NCI-H748 treated with DMSO at 0.1 percent for 48 hours (cell line): Measurements from ENCODE around the gene UBAC2.
"Not testable (repeated sequence)": the region's sequence is repeated elsewhere in the genome, so short reads cannot be mapped to it uniquely, and the experiment has no call there.

Experiments
- DNase-seq: peaks from one replicate; lab custom pipeline; 2025; lab: John Stamatoyannopoulos, UW

The UBAC2 gene

DNA sequence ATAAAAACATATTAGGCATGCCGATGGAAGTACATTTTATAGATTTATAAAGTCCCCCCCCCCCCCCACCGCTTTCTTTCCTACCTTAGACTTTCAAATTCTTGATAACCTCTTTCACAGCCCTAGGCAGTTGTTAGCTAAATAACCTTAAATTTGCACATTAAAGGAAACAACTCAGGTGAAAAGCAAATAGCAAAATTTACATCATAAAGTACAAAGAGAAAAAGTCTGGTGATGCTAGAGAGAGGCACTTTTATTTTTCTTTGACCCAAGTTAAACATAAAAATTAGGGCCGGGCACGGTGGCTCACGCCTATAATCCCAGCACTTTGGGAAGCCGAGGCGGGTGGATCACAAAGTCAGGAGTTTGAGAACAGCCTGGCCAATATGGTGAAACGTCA, 15.0 kb upstream of the UBAC2 start:
- no peak for DNase-seq

DNA sequence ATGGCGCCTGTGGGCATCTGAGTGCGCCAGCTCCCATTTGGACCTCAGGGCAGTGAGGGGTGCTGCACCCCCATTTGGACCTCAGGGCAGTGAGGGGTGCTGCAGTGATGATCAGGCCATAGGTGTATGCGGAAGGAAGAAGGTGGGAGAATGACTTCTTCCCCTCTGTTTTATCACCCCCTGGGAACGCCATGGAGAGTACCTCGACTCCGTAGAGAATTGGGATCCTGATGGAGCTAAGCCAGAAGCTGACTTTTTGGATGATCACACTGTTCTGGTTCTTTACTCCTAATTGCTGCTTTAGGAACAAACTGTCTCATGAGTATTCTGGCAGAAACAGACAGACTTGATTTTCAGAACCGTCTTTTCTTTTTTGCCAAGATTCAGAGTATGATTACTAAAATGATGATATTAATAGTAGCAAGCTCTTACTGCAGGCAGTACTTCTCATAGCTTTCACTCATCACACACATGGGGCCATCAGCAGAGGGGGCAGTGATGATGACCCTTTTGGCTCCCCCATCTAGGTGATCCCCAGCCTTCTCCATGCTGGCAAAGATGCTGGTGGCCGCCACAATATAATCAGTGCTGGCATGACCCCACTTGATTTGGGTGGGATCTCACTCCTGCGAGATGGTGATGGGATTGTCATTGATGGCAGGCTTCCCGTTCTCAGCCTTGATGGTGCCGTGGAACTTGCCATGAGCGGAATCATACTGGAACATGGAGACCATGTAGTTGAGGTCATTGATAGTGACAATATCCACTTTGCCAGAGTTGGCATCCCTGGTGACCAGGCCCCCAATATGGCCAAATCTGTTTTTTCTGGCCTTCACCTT, 10.3 kb upstream of the UBAC2 start:
- no peak for DNase-seq

DNA sequence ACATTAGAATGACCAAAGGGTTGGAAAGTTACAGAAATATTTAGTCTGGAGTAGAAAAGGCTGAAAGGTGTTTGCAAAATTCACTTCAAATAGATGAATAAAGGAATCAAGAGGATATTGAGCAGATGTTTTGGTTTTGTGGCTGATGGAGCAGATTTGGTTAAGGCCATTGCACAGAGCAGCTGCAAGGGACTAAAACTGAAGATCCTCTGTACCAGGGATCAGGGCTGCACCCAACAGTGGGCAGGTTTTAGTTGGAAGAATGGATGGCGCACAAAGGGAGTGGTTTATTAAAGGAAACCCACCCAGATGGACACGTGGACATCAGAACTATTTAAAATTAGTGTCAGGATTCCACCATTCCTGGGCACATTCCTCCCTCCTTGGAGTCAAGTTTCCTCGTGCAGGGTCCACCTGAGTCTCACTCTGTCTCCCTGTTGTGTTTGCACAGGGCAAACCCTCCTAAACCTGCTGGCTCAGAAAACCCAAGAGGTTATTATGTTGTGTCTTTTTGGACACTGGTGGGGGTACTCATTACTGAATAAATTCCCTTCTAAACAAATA, 9.2 kb upstream of the UBAC2 start:
- no peak for DNase-seq

DNA sequence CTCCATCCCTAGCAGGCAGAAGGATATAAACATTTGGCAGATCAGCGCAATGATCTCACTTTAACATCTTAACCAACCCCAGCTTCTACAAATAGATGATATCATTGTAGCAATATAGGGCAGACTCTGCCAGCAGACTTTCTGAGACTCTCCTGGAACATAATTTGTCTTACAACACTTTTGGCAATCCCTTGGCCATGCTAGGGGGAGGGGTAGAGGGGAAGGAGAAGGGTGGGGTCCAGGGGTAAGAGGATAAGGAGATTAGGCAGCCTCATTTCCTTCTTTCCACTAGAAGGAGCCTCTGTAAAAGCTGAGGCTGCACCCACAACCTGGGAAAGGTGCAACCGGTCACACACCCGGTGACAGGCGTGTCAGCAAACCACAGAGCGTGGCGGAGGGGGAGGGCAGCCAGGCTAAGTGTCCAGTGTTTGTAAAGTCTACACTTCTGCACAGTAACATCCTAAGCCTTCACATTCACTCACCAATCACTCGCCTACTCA, 8.7 kb upstream of the UBAC2 start:
- no peak for DNase-seq

DNA sequence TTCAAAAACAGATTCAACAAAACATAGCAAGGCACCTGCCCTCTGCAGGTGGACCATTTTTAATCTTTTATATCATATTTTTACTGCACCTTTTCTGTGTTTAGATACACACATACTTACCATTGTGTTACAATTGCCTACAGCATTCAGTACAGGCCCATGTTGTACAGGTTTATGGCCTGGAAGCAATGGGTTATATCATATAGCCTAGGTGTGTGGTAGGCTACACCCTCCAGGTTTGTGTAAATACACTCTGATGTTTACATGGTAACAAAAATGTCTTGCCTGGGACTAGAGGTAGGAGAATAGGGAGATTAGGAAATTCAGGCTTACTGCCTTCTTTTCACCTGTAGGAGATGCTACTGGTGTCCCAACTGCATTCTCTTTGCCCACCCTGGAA, 8.2 kb upstream of the UBAC2 start:
- DNase-seq = no peak

DNA sequence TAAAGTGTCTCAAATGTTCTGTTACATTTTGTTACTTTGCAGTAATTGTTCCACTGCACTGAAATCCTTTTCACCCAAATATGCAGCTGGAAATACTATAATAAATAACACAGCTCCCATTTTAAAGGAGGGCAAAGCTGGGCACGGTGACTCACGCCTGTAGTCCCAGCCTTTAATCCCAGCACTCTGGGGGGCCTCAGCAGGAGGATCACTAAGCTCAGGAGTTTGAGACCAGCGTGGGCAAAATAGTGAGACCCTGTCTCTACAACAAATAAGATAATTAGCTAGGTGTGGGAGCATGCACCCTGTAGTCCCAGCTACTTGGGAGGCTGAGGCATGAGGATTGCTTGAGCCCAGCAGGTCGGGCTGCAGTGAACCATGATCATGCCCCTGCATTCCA, 7.5 kb upstream of the UBAC2 start:
- DNase-seq = no peak

DNA sequence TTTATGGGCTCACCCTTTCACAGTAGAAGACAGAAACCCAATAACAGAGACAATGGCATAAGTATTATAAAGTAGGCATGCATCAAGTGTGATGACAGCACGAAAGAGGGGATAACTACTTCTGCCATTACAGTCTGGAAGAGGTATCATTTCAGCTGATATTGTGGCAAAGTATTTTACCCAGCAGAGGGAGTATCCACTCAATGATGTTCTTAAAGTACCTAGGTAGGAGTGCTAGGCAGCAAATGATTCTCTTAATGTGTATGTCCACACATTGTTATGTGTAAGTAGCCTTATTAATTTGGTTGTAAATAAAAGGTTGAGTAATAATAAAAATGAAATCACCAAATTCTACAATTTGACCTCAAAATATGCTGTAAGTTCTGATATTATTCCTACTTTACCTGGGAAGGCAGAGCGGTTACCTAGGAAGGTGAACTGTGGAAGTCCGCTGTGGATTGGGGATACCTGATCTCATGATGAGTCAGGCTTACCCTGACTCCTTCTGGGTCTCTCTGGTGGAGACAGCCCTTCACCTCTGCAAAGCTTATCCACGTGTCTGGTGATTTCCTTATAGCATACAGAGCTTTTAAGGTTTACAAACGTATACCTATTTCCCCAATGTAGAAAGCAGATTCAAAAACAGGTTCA, 4.1 kb upstream of the UBAC2 start:
- no peak for DNase-seq

DNA sequence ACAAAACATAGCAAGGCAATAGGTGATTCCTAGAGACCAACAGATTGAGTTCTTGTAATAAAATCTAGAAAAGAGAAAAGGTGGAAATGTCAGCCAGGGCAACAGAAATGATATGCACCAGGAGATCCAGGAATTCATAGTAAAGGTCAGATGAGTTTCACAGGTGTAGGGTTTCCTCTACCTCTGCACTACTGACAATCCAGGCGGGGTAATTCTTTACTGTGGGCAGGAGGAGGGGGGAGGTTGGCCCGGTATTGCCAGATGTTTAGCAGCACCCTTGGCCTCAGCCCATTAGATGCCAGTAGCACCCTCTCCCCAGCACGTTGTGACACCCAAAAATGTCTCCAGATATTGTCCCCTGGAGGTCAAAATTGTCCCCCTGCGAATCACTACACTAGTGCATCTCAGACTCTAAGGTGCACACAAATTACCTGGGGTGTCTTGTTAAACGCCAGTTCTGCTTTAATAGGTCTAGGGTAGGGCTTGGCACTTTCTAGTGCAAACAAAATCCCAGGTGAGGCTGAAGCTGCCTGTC, 3.5 kb upstream of the UBAC2 start:
- DNase-seq = no peak

DNA sequence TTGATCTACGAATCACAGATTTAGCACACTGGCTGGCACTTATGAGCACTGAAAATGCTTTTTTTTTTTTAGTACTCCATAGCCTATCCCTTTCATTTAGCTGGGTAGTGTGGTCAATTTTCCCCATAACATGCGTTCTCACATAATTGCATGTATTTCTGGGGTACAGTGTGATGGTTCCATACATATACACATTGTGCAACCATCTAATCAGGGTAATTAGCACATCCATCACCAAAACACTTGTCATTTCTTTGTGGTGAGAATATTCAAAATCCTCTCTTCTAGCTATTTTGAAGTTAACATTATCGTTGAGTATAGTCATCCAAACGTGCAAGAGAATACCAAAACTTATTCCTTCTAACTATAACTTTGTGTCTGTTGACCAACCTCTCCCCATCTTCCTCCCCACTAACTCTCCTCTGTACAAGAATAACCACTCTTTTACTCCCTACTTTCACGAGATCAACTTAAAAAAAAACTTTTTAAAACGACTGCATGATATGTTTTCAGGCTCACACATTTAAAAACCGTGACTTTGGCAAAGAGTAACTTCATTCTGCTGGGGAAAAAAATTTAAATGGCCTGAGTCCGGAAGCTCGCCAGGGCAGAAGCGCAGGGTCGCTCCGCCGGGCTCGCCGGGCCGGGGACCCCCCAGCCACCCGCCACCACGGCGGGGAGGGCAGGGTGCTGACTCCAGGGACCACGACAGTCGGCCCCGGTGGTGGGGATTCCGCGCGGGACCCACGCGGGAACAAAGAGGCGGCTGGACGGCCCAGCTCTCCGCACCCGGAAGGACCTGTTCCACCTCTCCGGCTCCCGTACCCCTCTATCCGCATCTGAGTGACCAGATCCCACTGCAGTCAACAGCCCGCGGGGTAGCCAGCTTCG, 868 bp upstream of the UBAC2 start:
- DNase-seq = no peak

DNA sequence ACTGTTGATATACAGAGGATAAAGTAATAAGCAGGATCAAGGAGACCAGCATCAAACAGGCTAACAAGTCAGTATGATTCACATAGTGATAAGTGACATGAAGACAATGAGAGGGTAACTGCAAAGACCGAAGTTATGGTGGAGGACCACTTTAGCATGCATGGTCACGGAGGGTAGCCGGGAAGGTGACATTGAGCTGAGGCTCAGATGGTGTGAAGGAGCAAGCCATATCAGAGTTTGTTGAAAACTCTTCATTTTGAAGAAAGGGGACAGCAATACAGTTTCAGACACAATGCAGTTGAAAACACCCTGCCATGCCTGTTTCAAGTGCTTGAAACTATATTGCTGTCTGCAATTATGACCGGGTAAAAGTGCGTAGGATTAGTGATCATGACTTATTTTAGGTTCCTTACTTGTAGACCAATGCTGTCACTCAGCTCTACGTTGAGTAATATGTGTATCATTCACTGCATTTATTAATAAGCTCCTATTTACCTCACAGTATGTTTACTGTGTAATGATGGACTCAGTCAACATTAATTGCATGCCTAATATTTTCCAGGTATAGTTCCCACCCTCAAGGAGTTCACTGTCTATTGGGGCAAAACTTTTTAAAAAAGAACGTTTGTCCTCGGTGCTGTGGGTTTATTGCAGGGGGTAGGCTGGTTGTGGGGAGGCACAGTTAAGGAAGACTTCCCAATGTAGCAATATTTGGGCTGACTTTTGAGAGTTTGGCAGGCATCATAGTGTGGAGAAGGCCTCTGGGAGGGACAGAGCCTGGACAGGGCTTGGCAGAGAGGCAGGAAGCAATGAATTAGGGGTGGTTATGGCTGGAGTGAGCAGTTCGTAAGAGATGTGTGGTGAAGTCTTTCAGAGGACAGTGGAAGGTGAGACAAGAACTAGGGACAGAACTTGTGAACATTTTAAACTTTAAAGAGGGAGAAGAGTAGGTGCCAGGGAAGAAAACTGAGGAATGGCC, 3.2 kb downstream of the UBAC2 start:
- no peak for DNase-seq

DNA sequence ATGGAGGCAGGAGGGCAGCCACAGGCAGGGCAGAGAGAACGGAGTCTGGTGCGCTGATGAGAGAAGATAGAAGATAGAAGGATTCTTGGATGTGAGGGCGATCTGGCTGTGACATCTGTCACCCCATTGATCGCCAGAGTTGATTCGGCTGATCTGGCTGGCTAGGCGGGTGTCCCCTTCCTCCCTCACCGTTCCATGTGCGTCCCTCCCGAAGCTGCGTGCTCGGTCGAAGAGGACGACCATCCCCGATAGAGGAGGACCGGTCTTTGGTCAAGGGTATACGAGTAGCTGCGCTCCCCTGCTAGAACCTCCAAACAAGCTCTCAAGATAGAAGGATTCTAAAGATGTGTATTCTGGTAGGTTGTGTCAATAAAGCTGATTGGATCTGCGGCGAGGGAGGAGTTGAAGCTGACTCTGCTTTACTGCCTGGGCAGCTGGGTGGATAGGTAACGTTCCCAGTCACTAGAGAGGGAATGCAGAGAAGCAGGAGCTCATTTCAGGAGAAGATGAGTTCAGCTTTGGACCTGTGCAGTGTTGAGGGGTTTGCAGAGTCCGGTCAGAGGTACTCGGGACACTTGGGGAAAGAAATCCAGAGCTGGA, 5.1 kb downstream of the UBAC2 start:
- no peak for DNase-seq

DNA sequence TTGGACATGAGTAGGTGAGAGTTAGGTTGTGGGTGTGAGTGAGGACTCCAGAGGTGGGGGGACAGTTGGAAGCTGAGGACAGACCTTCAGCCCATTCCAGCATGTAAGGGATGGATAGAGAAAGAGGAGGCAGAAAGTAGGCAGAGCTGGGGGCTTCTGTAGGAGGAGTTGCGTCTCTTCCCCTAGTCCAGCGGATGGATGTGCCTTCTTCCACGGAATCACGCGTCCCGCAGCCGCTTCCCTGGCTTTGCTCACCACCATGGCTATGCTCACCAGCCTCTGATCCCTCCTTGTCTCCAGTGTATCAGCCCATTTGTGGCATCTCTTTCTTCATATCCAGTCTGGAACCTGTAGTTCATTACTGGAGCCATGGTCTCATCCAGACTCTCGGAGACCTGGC, 5.6 kb downstream of the UBAC2 start:
- no peak for DNase-seq

DNA sequence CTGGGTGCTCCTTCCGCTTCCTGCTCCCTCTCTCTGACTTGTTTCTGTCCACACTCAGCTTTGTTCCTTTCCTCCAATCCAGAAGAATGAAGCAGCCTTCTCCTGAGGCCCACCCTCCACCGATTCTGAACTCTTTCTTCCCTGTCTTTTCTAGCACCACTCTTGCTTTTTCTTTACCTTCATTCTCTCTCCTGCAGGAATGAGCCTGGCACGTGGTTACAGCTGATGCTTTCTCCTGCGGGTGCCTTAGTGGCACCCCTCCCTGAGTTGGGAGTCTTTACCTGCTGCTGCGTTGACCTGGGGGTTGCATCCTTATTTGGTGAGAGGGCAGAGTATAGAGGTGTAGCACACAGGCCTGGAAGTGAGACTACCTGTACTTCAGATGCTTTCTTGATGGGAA, 6.2 kb downstream of the UBAC2 start:
- DNase-seq = no peak

DNA sequence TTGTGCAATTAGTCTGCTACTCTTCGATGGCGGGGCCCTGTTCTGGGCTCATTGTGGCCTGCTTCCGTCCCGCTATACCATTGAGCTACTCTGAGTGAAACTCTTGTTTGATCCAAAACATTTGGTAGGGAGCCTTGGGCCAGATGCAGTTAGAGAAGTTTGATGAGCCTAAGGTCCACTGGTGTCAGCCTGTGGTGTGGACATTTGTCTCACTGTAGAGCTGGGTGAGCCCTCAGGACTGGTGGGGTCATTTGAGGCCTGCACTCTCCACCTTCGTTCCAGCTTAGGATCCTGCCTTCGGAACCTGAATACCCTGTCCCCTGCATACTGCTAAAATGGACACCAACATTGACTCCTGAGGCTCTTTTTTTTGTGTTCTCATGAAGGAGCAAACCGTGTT, 6.9 kb downstream of the UBAC2 start:
- DNase-seq = no peak

DNA sequence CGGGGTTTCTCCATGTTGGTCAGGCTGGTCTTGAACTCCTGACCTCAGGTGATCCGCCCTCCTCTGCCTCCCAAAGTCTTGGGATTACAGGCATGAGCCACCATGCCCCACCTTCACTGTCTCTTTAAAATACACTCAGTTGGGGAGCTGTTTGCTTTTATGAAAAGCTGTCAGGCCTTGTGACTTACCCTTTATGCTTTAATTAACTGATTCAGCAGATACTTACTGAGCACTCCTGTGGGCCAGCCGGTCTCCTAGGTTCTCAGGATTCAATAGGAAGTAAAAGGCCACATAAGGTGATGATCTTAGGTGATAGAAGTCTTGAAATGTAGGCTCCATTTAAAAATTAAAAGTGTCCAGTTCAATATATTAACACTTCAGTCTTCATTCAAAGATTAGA, 7.5 kb downstream of the UBAC2 start:
- no peak for DNase-seq

DNA sequence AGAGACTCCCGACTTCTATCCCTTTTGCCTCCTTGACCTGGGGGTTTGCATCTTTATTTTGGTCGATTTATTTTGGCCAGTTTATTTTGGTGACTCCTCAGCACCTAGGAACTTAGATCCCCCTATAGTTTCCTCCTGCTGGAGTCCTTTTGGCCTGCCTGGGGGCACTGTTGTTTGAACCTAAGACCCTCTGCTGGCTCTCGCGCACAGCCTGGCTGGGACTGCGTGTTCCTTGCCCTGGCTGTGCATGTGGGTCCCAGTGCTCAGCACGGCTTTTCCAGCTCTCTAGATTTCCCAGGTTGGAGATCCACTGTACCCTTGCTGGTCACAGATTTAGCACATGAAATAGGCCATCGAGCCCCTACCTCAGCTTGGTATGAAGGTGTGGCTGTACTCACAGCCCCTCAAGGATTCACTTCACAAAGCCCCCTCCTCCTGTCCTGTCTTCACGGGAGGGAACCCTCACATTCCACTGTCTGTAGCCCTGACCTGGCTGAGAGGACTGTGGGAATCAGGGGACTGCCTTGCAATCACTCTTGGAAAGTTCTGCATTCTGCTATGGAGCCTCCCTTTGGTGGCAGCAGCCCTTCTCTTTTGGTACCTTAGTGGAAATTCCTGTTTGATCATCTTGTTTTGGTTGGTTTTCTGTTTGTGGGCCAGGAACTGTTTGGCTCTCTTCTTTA, 8.3 kb downstream of the UBAC2 start:
- no peak for DNase-seq

DNA sequence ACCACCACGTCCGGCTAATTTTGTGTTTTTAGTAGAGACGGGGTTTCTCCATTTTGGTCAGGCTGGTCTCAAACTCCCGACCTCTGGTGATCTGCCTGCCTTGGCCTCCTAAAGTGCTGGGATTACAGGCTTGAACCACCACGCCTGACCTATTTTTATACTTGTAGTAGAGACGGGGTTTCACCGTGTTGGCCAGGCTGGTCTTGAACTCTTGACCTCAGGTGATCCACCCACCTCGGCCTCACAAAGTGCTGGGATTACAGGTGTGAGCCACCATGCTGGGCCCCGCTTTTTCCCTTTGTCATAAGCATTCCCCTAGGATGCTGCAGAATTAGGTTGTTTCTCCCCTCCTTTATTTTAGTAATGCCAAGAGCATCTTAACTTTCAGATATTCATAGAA, 10.0 kb downstream of the UBAC2 start:
- not testable (repeated sequence) for DNase-seq

DNA sequence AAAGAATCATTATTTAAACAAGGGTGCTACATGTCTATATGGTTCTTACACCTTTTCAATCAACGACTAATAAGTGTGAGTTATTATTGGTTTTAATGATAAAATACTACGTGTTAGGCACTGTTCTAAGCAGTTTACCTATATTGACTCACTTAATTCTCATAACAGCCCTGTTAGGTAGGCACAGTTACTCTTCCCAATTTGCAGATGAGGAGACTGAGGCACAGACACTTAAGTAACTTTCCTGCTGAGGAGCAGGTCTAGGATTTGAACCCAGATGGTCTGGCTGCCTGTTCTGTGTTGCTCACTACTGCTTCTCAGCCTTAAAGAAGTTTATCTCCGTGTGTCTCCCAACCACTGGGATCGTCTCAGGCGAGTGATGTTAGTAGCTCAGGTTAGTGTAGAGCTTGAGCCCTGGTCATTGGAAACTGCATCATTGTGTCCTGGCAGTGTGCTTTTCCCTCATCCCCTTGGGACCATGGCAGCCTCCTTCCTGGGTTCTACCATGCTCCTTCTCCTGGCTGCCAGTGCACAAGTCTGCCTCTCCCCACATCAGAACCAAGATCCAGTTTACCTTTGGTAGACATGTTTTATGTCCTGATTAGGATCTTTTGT, 10.9 kb downstream of the UBAC2 start:
- DNase-seq = no peak

DNA sequence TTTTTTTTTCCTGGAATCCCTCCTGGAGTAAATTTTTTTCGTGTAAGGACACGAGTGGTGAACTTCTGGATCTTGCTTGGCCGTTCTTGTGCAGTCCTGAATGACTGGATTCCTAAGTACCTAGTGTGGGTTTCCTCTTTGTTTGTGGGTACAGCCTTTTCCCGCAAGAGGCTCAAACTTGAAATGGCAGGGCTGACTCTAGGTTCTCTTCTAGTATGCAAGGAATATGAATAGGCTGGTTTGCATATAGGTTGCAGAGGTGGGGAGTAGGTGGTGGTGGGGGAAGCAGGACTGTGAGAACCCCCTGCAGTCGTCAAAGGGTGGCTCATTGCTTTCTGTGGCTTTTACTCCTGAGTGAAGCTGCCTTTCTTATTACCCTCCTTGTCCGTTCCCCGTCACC, 13.6 kb downstream of the UBAC2 start:
- DNase-seq = no peak
